Measurements from ENCODE around the gene HIGD1B.
"Not testable (repeated sequence)": the region's sequence is repeated elsewhere in the genome, so short reads cannot be mapped to it uniquely, and the experiment has no call there.

DNA sequence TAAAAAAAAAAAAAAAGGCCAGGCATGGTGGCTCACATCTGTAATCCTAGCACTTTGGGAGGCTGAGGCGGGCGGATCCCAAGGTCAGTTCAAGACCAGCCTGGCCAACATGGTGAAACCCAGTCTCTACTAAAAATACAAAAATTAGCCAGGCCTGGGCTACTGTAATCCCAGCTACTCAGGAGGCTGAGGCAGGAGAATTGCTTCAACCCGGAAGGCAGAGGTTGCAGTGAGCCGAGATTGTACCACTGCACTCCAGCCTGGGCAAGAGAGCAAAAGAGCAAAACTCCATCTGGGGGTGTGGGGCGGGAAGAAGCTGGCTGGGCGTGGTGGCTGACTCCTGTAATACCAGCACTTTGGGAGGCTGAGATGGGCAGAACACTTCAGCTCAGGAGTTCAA lies 29.2 kb upstream of the HIGD1B start:
- TF ChIP-seq, protein P1, sequence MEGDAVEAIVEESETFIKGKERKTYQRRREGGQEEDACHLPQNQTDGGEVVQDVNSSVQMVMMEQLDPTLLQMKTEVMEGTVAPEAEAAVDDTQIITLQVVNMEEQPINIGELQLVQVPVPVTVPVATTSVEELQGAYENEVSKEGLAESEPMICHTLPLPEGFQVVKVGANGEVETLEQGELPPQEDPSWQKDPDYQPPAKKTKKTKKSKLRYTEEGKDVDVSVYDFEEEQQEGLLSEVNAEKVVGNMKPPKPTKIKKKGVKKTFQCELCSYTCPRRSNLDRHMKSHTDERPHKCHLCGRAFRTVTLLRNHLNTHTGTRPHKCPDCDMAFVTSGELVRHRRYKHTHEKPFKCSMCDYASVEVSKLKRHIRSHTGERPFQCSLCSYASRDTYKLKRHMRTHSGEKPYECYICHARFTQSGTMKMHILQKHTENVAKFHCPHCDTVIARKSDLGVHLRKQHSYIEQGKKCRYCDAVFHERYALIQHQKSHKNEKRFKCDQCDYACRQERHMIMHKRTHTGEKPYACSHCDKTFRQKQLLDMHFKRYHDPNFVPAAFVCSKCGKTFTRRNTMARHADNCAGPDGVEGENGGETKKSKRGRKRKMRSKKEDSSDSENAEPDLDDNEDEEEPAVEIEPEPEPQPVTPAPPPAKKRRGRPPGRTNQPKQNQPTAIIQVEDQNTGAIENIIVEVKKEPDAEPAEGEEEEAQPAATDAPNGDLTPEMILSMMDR (IDR thresholded peaks at IDR 0.05): not testable (repeated sequence)
- TF ChIP-seq EZH2 (IDR thresholded peaks at IDR 0.05; ENCODE audit: borderline replicate concordance, insufficient read depth, low read depth, low read length, poor library complexity, severe bottlenecking): not testable (repeated sequence)

Measured in B cell (primary cell).